Cardiac fibroblast (primary cell): ENCODE results near the gene CD276.
A peak's percentile ranks its signal among the peaks of the same experiment; 100 is the strongest.
"Not testable (repeated sequence)": the region's sequence is repeated elsewhere in the genome, so short reads cannot be mapped to it uniquely, and the experiment has no call there.

Source experiments
- DNase-seq, 2 donors: peaks; one replicate each; pipeline versions ENCODE4 v3.0.0 to v3.0.0-alpha.2; 2010; ENCODE audit warnings: low read depth in 2 of 2
- H3K4me3 ChIP-seq, 2 donors: replicated peaks in 1 of 2; 1 replicate in 1 of 2; 2 replicates in 1 of 2; pipeline ENCODE4 v1.5.1; 2011; ENCODE audit warnings: low read depth in 2 of 2, low read length in 2 of 2, mild to moderate bottlenecking in 2 of 2, moderate library complexity in 1 of 2
- TF ChIP-seq, protein P1 (sequence below): IDR thresholded peaks from one replicate; pipeline ENCODE4 v1.5.1; 2011; ENCODE audit warnings: low read depth, mild to moderate bottlenecking, low read length, inconsistent platforms

The CD276 gene

DNA sequence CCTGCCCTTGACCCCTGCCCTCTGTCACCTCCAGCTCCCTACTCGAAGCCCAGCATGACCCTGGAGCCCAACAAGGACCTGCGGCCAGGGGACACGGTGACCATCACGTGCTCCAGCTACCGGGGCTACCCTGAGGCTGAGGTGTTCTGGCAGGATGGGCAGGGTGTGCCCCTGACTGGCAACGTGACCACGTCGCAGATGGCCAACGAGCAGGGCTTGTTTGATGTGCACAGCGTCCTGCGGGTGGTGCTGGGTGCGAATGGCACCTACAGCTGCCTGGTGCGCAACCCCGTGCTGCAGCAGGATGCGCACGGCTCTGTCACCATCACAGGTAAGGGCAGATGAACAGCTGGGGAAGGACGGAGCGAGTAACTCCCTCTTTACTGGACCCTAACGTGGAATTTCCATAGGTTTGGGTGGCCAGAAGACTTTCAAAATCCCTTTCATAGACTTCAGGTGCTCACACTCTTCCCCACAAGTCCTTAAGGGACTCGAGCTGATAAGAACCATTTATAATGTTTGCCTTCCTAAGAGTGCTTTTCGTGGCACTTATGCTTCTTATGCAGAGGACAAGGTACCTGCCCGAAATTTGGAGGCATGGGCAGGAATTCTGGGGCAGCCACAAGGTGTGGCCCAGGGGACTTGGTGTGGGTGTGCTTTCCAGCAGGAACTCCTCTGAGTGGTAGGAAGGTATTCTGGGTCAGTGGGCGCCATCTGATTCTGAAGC lies 20.1 kb downstream of the CD276 start:
- DNase-seq, H3K4me3 ChIP-seq: not testable (repeated sequence)

DNA sequence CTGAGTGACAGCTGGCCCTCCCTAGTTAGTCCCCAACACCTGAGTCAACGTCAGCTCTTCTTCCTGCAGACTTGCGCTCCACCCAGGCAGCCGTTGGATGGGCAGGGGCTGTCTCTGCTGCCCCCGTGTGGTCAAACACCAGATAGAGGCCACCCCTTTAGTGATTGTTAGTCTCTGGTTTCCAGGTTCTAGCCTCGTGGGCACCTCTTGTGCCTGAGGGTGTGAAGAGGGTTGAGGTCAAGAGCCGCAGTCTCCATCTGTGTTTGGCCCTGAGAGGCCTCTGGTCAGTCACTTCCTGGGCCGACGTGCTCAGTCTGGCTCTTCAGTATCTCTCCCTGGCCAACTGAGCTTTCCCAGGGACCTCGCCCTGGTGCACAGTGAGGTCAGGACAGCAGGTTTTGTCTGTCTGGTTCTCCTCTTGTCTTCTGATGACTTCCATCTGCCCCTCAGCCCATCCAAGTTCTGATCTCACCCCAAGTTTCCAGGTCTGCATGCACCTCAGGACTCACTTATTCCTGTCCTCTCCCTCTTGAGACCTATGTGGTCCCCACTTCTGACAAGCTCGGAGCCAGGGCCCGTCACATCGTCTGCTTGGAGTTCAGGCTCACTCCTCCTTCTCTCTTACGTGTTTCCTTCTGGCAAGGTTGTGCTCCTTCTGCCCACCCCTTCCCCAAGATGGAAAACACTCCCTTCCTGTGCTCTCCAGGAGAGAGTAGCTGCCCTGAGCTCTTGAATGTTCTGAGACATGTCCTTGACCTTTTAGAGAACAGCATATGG lies 20.9 kb downstream of the CD276 start:
- H3K4me3 ChIP-seq, result no peak overlapping the region
- peak; percentile 56 to 59 for DNase-seq
- TF ChIP-seq, protein P1, sequence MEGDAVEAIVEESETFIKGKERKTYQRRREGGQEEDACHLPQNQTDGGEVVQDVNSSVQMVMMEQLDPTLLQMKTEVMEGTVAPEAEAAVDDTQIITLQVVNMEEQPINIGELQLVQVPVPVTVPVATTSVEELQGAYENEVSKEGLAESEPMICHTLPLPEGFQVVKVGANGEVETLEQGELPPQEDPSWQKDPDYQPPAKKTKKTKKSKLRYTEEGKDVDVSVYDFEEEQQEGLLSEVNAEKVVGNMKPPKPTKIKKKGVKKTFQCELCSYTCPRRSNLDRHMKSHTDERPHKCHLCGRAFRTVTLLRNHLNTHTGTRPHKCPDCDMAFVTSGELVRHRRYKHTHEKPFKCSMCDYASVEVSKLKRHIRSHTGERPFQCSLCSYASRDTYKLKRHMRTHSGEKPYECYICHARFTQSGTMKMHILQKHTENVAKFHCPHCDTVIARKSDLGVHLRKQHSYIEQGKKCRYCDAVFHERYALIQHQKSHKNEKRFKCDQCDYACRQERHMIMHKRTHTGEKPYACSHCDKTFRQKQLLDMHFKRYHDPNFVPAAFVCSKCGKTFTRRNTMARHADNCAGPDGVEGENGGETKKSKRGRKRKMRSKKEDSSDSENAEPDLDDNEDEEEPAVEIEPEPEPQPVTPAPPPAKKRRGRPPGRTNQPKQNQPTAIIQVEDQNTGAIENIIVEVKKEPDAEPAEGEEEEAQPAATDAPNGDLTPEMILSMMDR, result peak; percentile 87

DNA sequence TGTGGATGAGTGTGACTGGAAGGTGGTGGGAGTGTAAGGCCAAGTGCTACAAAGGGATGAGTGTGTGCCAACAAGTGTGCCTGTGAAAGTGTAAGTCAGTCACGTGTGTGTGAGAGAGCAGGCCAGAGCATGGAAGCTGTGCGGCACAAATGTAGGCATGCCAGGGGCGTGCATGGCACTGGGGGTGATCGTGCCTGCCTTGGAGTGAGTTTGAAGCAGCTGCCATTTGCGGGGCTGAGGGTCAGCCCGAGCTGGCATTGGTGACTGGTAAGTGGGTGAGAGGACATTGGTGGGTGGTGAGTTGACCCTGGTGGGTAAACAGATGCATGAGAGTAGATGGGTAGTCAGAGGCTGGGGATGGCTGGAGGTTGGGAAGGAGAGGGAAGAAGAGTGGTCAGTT lies 24.5 kb downstream of the CD276 start:
- no peak overlapping the region for H3K4me3 ChIP-seq
- TF ChIP-seq, protein P1, result no peak
- DNase-seq, result no peak

DNA sequence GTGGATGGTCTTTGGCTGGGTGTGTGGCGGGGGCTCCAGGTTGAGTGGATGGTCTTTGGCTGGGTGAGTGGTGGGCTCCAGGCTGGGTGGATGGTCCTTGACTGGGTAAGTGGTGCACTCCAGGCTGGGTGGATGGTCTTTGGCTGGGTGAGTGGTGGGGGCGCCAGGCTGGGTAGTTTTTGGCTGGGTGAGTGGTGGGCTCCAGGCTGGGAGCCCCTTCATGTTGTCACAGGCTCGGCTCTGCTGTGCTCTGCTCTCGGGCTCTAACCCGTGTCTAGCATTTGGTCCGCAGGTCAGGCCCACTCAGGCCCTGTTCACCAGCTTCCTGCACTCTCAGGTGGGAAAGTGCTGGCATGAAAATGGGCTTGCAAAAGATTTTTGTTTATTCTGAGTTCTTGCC lies 25.1 kb downstream of the CD276 start:
- TF ChIP-seq, protein P1, result no peak
- no peak for DNase-seq
- H3K4me3 ChIP-seq, result no peak overlapping the region

DNA sequence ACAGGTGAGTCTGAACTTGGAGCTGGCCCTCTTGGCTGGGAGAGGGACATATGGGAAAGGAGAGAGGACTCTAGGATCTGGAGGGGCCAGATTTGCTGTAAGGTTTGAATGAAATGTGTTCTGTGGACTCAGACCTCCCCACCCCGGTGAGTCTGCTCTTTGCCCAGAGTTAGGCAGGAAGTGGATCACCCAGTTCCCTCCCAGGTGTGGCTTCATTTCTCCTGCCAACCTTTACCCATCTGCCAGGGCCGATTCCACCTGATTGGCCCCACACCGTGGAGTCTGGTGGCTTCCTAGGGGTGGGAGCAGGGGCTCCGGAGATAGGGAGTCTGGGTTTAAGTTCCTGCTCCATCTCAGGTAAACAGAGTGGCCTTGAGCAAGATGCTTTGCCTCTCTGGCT lies 25.5 kb downstream of the CD276 start:
- TF ChIP-seq, protein P1, result no peak
- no peak overlapping the region for H3K4me3 ChIP-seq
- DNase-seq, result no peak

DNA sequence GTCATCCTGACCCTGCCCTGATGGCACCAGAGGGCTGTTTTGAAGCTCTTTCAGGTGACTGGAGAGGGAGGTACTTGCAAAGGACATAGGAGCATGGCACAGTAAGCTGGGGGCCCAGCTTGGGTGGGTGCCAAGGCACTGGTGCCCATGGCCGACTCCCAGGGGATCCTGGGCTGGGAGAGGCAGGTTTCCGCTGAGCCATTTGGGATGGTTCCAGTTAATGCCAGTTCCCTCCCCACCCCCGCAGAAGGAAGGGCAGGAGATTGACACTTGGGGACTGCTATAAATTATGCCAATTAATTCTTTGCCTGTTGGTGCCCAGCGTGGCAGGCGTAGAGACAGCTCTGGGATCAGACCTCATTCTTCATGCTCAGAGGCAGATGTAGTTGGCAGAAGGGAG lies 26.1 kb downstream of the CD276 start:
- TF ChIP-seq, protein P1, result no peak
- DNase-seq, result no peak
- H3K4me3 ChIP-seq, result no peak overlapping the region

DNA sequence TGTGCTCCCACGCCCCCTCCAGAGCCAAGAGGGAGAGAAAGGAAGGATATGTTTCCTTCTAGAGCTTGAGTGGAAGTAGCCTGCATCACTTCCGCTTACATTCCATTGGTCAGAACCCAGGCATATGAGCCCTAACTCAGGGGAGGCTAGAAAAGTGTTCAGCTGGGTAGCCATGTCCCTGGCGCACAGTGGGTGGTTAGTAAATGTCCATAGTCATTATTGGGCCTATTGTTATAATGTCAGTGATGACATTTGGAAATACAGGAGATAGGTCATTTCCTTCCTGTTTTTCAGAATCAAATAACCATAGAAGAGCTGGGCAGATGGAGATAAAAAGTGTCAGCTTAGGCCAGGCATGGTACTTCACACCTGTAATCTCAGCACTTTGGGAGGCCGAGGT lies 27.3 kb downstream of the CD276 start:
- DNase-seq, result no peak
- TF ChIP-seq, protein P1, result no peak
- no peak overlapping the region for H3K4me3 ChIP-seq
